GM18520 (cell line): ENCODE measurements around the gene LDB1.

Source experiments
- ATAC-seq: cut with Tn5 transposase; IDR thresholded peaks from one replicate; pipeline ENCODE4 v1.9.1; 2021; ENCODE audit not compliant: unreplicated experiment

The LDB1 gene

GRCh38 chr10:102113956-102114857 lies 6.0 kb downstream of the LDB1 start:
- no peak for ATAC-seq

GRCh38 chr10:102113261-102113955 lies 6.8 kb downstream of the LDB1 start:
- no peak for ATAC-seq

GRCh38 chr10:102112210-102112817 lies 7.9 kb downstream of the LDB1 start:
- no peak for ATAC-seq

- ATAC-seq, result no peak
These were observed 8.9 kb downstream of the LDB1 start for GRCh38 chr10:102111276-102111675.

GRCh38 chr10:102109166-102110116 lies 10.7 kb downstream of the LDB1 start:
- ATAC-seq, result no peak

- ATAC-seq, result no peak
These were observed 13.2 kb downstream of the LDB1 start for GRCh38 chr10:102106998-102107397.

- no peak for ATAC-seq
These were observed 17.7 kb downstream of the LDB1 start for GRCh38 chr10:102102421-102102820.

- ATAC-seq, result no peak
These were observed 19.0 kb downstream of the LDB1 start for GRCh38 chr10:102101152-102101551.

- ATAC-seq, result no peak
These were observed 23.7 kb downstream of the LDB1 start for GRCh38 chr10:102096449-102096848.

GRCh38 chr10:102090772-102091171 lies 29.4 kb downstream of the LDB1 start:
- no peak for ATAC-seq

GRCh38 chr10:102086196-102086595 lies 34.0 kb downstream of the LDB1 start:
- ATAC-seq, result no peak

- ATAC-seq, result no peak
These were observed 34.8 kb downstream of the LDB1 start for GRCh38 chr10:102085336-102085735.

- ATAC-seq, result no peak
These were observed 36.6 kb downstream of the LDB1 start for GRCh38 chr10:102083541-102083940.

GRCh38 chr10:102072673-102073527 lies 47.3 kb downstream of the LDB1 start:
- no peak for ATAC-seq

- no peak for ATAC-seq
These were observed 51.1 kb downstream of the LDB1 start for GRCh38 chr10:102069071-102069470.

- no peak for ATAC-seq
These were observed 52.0 kb downstream of the LDB1 start for GRCh38 chr10:102068216-102068615.

GRCh38 chr10:102067091-102067916 lies 52.9 kb downstream of the LDB1 start:
- ATAC-seq, result no peak

- no peak for ATAC-seq
These were observed 53.6 kb downstream of the LDB1 start for GRCh38 chr10:102066399-102067088.
